Measurements from ENCODE around the gene OR9K2. TPM values are rescaled to one million over a fixed set of nuclear protein-coding genes. Genes with fewer than 3 reads are reported as not detected.
"Not testable (repeated sequence)": the region's sequence is repeated elsewhere in the genome, so short reads cannot be mapped to it uniquely, and the experiment has no call there.

OR9K2 gene
- total RNA-seq (not detected), total RNA-seq (0 reads per million in 2 donors)

GRCh38 chr12:55126106-55126505, at the start of gene OR9K2:
TSS of gene OR9K2 (plus strand) at chr12:55126406. CDS start at chr12:55129835, 3,429 bp downstream.
- ATAC-seq: no peak
- no peak within 1 kb of the TSS for H3K4me3 Mint-ChIP-seq
- peaks cover 53% of the 10 kb centered on the region for H3K27me3 Mint-ChIP-seq

GRCh38 chr12:55092579-55092978, 33.6 kb upstream of the OR9K2 start:
- Mint-ChIP-seq H3K27ac (no peak overlapping the region), H3K36me3 (ENCODE audit: low read depth) (no peaks in the 10 kb centered on the region)

More at GRCh38 chr12:55126106-55126505, at the start of gene OR9K2:
- no peak within 1 kb of the TSS for H3K27ac Mint-ChIP-seq
- no peaks in the 10 kb centered on the region for H3K4me1 Mint-ChIP-seq
- H3K9me3 ChIP-seq (ENCODE audit: control insufficient read depth, low read length, poor library complexity, severe bottlenecking): no peaks in the 10 kb centered on the region
- peaks cover 2% of the 10 kb centered on the region for H3K36me3 Mint-ChIP-seq (ENCODE audit: low read depth)
- no peak for DNase-seq

DNA sequence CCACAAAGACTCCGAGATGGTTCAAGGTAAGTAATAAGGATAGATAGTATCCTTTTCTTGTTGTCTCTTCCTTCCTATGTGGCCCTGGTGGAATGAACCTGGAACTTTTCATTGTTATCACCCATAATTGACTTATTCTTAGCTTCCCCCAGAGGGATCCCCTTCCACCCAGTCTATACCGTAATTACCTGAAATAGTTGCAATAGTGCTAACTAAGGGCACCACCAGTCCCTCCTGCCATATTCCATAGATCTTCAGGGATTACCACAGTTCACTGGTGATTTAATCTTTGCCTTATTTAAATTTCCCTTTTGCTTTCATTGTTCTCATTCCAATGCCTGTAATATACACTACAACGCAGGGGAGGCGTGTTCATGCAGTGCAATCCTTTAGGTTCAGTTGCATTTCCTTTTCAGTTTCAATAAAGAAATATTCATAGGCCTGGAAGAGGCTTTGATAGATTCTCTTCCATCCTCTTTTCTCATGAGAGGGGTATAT, 13.8 kb upstream of the OR9K2 start:
- Mint-ChIP-seq H3K4me3 (no peak overlapping the region), H3K36me3 (ENCODE audit: low read depth) (peaks cover 4% of the 10 kb centered on the region), H3K27ac (no peak overlapping the region), H3K27me3 (peaks cover 36% of the 10 kb centered on the region), H3K4me1 (no peaks in the 10 kb centered on the region)
- DNase-seq (no peak), ATAC-seq (no peak)
- H3K9me3 ChIP-seq (ENCODE audit: control insufficient read depth, low read length, poor library complexity, severe bottlenecking): no peaks in the 10 kb centered on the region

More at GRCh38 chr12:55092579-55092978, 33.6 kb upstream of the OR9K2 start:
- H3K27me3 Mint-ChIP-seq: peaks cover 49% of the 10 kb centered on the region
- ATAC-seq (no peak), DNase-seq (no peak)
- H3K9me3 ChIP-seq (ENCODE audit: control insufficient read depth, low read length, poor library complexity, severe bottlenecking): no peaks in the 10 kb centered on the region
- H3K4me1 Mint-ChIP-seq: no peaks in the 10 kb centered on the region
- no peak overlapping the region for H3K4me3 Mint-ChIP-seq

- no peaks in the 10 kb centered on the region for H3K9me3 ChIP-seq (ENCODE audit: control insufficient read depth, low read length, poor library complexity, severe bottlenecking)
- H3K36me3 Mint-ChIP-seq (ENCODE audit: low read depth): peaks cover 4% of the 10 kb centered on the region
- no peak overlapping the region for H3K4me3 Mint-ChIP-seq
- peaks cover 52% of the 10 kb centered on the region for H3K27me3 Mint-ChIP-seq
- H3K27ac Mint-ChIP-seq: no peak overlapping the region
- DNase-seq (no peak), ATAC-seq (no peak)
- H3K4me1 Mint-ChIP-seq: no peaks in the 10 kb centered on the region
Observed at GRCh38 chr12:55116152-55116551, 10.1 kb upstream of the OR9K2 start.

GRCh38 chr12:55132816-55133215, 6.6 kb downstream of the OR9K2 start:
- no peaks in the 10 kb centered on the region for H3K9me3 ChIP-seq (ENCODE audit: control insufficient read depth, low read length, poor library complexity, severe bottlenecking)
- Mint-ChIP-seq H3K27ac (no peak overlapping the region), H3K27me3 (peaks cover 60% of the 10 kb centered on the region), H3K36me3 (ENCODE audit: low read depth) (peaks cover 6% of the 10 kb centered on the region), H3K4me1 (no peaks in the 10 kb centered on the region), H3K4me3 (no peak overlapping the region)
- no peak for DNase-seq
- no peak for ATAC-seq

- H3K4me3 Mint-ChIP-seq: no peak overlapping the region
Observed at GRCh38 chr12:55142669-55143565, 16.7 kb downstream of the OR9K2 start.

GRCh38 chr12:55143566-55143870, 17.3 kb downstream of the OR9K2 start:
- Mint-ChIP-seq H3K4me3 (no peak overlapping the region), H3K27me3 (peaks cover 12% of the 10 kb centered on the region), H3K4me1 (no peaks in the 10 kb centered on the region), H3K36me3 (ENCODE audit: low read depth) (peaks cover 2% of the 10 kb centered on the region), H3K27ac (no peak overlapping the region)
- ATAC-seq (no peak), DNase-seq (no peak)
- no peaks in the 10 kb centered on the region for H3K9me3 ChIP-seq (ENCODE audit: control insufficient read depth, low read length, poor library complexity, severe bottlenecking)

More at GRCh38 chr12:55142669-55143565, 16.7 kb downstream of the OR9K2 start:
- Mint-ChIP-seq H3K27ac (no peak overlapping the region), H3K36me3 (ENCODE audit: low read depth) (peaks cover 2% of the 10 kb centered on the region), H3K4me1 (no peaks in the 10 kb centered on the region), H3K27me3 (peaks cover 10% of the 10 kb centered on the region)
- no peak for ATAC-seq
- peak in 1 of 3 donors; percentile 22 for DNase-seq
- no peaks in the 10 kb centered on the region for H3K9me3 ChIP-seq (ENCODE audit: control insufficient read depth, low read length, poor library complexity, severe bottlenecking)

GRCh38 chr12:55167010-55167640, 40.9 kb downstream of the OR9K2 start:
- not testable (repeated sequence) for ATAC-seq; DNase-seq; H3K36me3 Mint-ChIP-seq (ENCODE audit: low read depth); H3K27me3 Mint-ChIP-seq; H3K4me3 Mint-ChIP-seq; H3K27ac Mint-ChIP-seq; H3K4me1 Mint-ChIP-seq; H3K9me3 ChIP-seq (ENCODE audit: control insufficient read depth, low read length, poor library complexity, severe bottlenecking)

DNA sequence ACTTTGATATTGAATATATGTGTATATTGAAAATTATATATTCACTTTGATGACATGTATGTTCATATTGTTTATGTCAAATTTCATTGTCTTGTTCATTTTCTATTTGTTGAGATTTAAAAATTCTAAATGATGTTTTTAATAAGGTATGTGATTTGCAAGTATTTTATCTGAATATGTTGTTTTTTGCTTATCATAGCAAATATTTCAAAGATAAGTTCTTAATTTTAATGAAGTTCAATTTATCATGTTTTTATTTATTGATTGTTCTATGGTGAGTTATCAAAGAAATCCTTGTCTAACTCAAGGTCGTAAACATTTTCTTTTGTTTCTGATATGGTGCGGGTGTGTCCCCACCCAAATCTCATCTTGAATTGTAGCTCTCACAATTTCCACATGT, 45.2 kb downstream of the OR9K2 start:
- ATAC-seq (no peak), DNase-seq (no peak)
- no peaks in the 10 kb centered on the region for H3K9me3 ChIP-seq (ENCODE audit: control insufficient read depth, low read length, poor library complexity, severe bottlenecking)
- H3K27ac Mint-ChIP-seq: no peak overlapping the region
- H3K36me3 Mint-ChIP-seq (ENCODE audit: low read depth): no peaks in the 10 kb centered on the region
- H3K4me3 Mint-ChIP-seq: no peak overlapping the region
- H3K4me1 Mint-ChIP-seq: no peaks in the 10 kb centered on the region
- peaks cover 23% of the 10 kb centered on the region for H3K27me3 Mint-ChIP-seq

DNA sequence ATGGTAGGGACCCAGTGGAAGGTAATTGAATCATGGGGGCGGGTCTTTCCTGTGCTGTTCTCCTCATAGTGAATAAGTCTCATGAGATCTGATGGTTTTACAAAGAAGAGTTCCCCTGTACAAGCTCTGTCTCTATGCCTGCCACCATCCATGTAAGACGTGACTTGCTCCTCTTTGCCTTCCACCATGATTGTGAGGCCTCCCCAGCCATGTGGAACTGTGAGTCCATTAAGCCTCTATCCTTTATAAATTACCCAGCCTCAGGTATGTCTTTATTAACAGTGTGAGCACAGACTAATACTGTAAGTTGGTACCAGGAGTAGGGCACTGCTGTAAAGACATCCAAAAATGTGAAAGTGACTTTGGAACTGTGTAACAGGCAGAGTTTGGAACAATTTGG, 45.6 kb downstream of the OR9K2 start:
- not testable (repeated sequence) for H3K4me3 Mint-ChIP-seq; H3K36me3 Mint-ChIP-seq (ENCODE audit: low read depth); H3K4me1 Mint-ChIP-seq; H3K9me3 ChIP-seq (ENCODE audit: control insufficient read depth, low read length, poor library complexity, severe bottlenecking); H3K27ac Mint-ChIP-seq; ATAC-seq; DNase-seq
- peaks cover 27% of the 10 kb centered on the region for H3K27me3 Mint-ChIP-seq

DNA sequence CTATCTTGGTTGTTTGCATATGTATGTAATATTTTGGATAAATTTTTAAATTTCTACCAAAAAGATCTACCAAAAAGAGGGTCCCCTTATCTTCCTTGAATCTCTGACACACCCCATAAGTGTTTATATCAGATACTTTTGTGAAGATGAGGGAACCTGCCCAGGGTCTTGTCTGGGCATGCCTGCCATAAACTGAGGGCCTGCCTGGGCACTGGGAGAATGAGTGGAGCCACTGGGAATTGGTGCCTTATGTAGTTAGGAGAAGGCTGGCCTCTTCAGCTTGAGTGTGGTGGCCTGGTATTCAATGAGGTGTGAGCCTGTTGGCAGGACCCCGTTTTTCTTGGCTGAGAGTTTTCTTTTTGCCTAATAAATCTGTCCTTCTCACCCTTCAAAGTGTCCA, 46.5 kb downstream of the OR9K2 start:
- no peak for ATAC-seq
- H3K36me3 Mint-ChIP-seq (ENCODE audit: low read depth): no peaks in the 10 kb centered on the region
- DNase-seq: no peak
- H3K9me3 ChIP-seq (ENCODE audit: control insufficient read depth, low read length, poor library complexity, severe bottlenecking): no peaks in the 10 kb centered on the region
- no peaks in the 10 kb centered on the region for H3K4me1 Mint-ChIP-seq
- H3K27me3 Mint-ChIP-seq: peaks cover 28% of the 10 kb centered on the region
- H3K27ac Mint-ChIP-seq: no peak overlapping the region
- no peak overlapping the region for H3K4me3 Mint-ChIP-seq

- no peak overlapping the region for H3K4me3 Mint-ChIP-seq
- DNase-seq: no peak
- no peaks in the 10 kb centered on the region for H3K4me1 Mint-ChIP-seq
Observed at GRCh38 chr12:55173456-55173855, 47.2 kb downstream of the OR9K2 start.

More at GRCh38 chr12:55173456-55173855, 47.2 kb downstream of the OR9K2 start:
- peaks cover 36% of the 10 kb centered on the region for H3K27me3 Mint-ChIP-seq
- H3K36me3 Mint-ChIP-seq (ENCODE audit: low read depth): no peaks in the 10 kb centered on the region
- no peaks in the 10 kb centered on the region for H3K9me3 ChIP-seq (ENCODE audit: control insufficient read depth, low read length, poor library complexity, severe bottlenecking)
- no peak overlapping the region for H3K27ac Mint-ChIP-seq
- ATAC-seq: no peak

All from T-helper 17 cell (primary cell).